ENCODE results near the gene MTMR11. TPM values are rescaled to one million over a fixed set of nuclear protein-coding genes. Genes with fewer than 3 reads are reported as not detected.

Gene MTMR11
- total and polyA plus RNA-seq, 2 of the 8 experiments (the other 6 are each of a cell fraction or from before 2014, with no cell fraction given): 3.7 to 4.8 TPM

- Histone ChIP-seq H2BK12ac (ENCODE audit: low read depth, low read length) (no peak overlapping the region), H3K4ac (replicated peaks; ENCODE audit: insufficient read length, low read depth, low read length) (no peak overlapping the region), H3K36me3 (ENCODE audit: control insufficient read depth in 2 of 4, insufficient read depth in 4 of 4, low read length in 3 of 4) (peaks cover 7 to 40% (median 28%) of the 10 kb centered on the region in 4 experiments), H3K79me1 (ENCODE audit: low read depth, low read length) (no peaks in the 10 kb centered on the region), H3K14ac (ENCODE audit: insufficient read length) (no peak overlapping the region), H3K4me2 (ENCODE audit: insufficient read depth in 1 of 2, low read depth in 2 of 2, low read length in 2 of 2) (no peak overlapping the region), H3K79me2 (ENCODE audit: control insufficient read depth in 1 of 2, insufficient read depth in 2 of 2, low read length in 2 of 2) (no peaks in the 10 kb centered on the region), H2AFZ (ENCODE audit: low read length) (no peak overlapping the region), H2BK15ac (ENCODE audit: low read length) (no peak overlapping the region), H4K20me1 (replicated peaks in 1 of 2; ENCODE audit: control insufficient read depth in 1 of 2, insufficient read depth in 2 of 2, low read length in 2 of 2) (no peaks in the 10 kb centered on the region), H3K27ac (ENCODE audit: low read depth, low read length) (no peak overlapping the region), H3K23me2 (ENCODE audit: low read depth, low read length) (no peaks in the 10 kb centered on the region), H4K8ac (ENCODE audit: extremely low read depth, insufficient read depth, low read length) (no peak overlapping the region), H3K4me1 (replicated peaks in 1 of 4; ENCODE audit: control insufficient read depth in 3 of 4, insufficient read depth in 4 of 4, low read length in 3 of 4) (no peaks in the 10 kb centered on the region), H2BK120ac (replicated peaks; ENCODE audit: low read depth, low read length) (no peak overlapping the region), H3K18ac (ENCODE audit: extremely low read depth, low read length) (no peak overlapping the region), H3K9ac (replicated peaks in 1 of 4; ENCODE audit: extremely low read depth in 1 of 4, low read depth in 3 of 4, low read length in 3 of 4) (no peak overlapping the region), H3K27me3 (replicated peaks in 1 of 4; ENCODE audit: control insufficient read depth in 3 of 4, extremely low read depth in 1 of 4, insufficient read depth in 3 of 4, low read length in 3 of 4) (no peaks in the 10 kb centered on the region), H3K4me3 (ENCODE audit: extremely low read depth in 1 of 4, insufficient read depth in 2 of 4, low read depth in 3 of 4, low read length in 4 of 4) (no peak overlapping the region), H2BK20ac (ENCODE audit: low read length) (no peak overlapping the region), H3K56ac (replicated peaks; ENCODE audit: insufficient read length, low read depth, low read length) (no peak overlapping the region), H3K9me3 (ENCODE audit: insufficient read depth in 2 of 2, low read depth in 1 of 2, low read length in 1 of 2) (no peaks in the 10 kb centered on the region), H4K5ac (ENCODE audit: insufficient read length, low read depth, low read length) (no peak overlapping the region), H2BK5ac (ENCODE audit: low read depth, low read length) (no peak overlapping the region), H3K23ac (ENCODE audit: insufficient read length) (no peak overlapping the region), H2AK5ac (ENCODE audit: low read depth, low read length) (no peak overlapping the region), H4K91ac (replicated peaks; ENCODE audit: insufficient read length, low read length) (no peak overlapping the region)
- ChIA-PET CTCF (ENCODE audit: partially characterized antibody) (interaction anchor here (1.2 kb wide), 2 partner anchors 21 to 221 kb away, joined by 3 to 5 read pairs; no protein-coding TSS in a partner anchor), POLR2A (ENCODE audit: partially characterized antibody) (no interaction called here)
- 89% methylated on average over 1 of the region's 1 CpG; no CpG with 5 or more reads in 1 of the 2 experiments for WGBS, 2 experiments (ENCODE audit: extremely low coverage in 1 of 2, insufficient coverage in 1 of 2, insufficient read length in 1 of 2, insufficient replicate concordance in 2 of 2, low coverage in 1 of 2, low lambda C conversion rate in 2 of 2, missing lambda C conversion rate in 1 of 2)
- DNase-seq (ENCODE audit: low read depth in 1 of 2, low spot score in 2 of 2) (no peak), FAIRE-seq (no peak)
- no peak for TF ChIP-seq TBP (IDR thresholded peaks at IDR 0.05; ENCODE audit: low read depth, low read length)
- no peak for TF ChIP-seq BACH1 (IDR thresholded peaks at IDR 0.05; ENCODE audit: low read length)
- TF ChIP-seq ASH2L (IDR thresholded peaks at IDR 0.05; ENCODE audit: low read length): no peak
- TF ChIP-seq, protein P1, sequence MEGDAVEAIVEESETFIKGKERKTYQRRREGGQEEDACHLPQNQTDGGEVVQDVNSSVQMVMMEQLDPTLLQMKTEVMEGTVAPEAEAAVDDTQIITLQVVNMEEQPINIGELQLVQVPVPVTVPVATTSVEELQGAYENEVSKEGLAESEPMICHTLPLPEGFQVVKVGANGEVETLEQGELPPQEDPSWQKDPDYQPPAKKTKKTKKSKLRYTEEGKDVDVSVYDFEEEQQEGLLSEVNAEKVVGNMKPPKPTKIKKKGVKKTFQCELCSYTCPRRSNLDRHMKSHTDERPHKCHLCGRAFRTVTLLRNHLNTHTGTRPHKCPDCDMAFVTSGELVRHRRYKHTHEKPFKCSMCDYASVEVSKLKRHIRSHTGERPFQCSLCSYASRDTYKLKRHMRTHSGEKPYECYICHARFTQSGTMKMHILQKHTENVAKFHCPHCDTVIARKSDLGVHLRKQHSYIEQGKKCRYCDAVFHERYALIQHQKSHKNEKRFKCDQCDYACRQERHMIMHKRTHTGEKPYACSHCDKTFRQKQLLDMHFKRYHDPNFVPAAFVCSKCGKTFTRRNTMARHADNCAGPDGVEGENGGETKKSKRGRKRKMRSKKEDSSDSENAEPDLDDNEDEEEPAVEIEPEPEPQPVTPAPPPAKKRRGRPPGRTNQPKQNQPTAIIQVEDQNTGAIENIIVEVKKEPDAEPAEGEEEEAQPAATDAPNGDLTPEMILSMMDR (IDR thresholded peaks at IDR 0.05; ENCODE audit: control extremely low read depth in 1 of 3, insufficient read depth in 1 of 3, low read depth in 1 of 3, low read length in 3 of 3): no peak
- no peak for TF ChIP-seq GABPA (IDR thresholded peaks at IDR 0.05; ENCODE audit: borderline replicate concordance, insufficient read depth, low read length)
- TF ChIP-seq BRCA1 (IDR thresholded peaks at IDR 0.05; ENCODE audit: low read depth, low read length): no peak
- TF ChIP-seq SP2 (IDR thresholded peaks at IDR 0.05; ENCODE audit: low read length): no peak
- TF ChIP-seq SIN3A (conservative IDR thresholded peaks at IDR 0.05 in 1 of 2, IDR thresholded peaks at IDR 0.05 in 1 of 2; ENCODE audit: low read depth in 1 of 2, low read length in 2 of 2): no peak
- TF ChIP-seq KDM5A (IDR thresholded peaks at IDR 0.05; ENCODE audit: low read length): no peak
- no peak for TF ChIP-seq TAF1 (IDR thresholded peaks at IDR 0.05; ENCODE audit: low read depth, low read length)
- TF ChIP-seq TEAD4 (IDR thresholded peaks at IDR 0.05; ENCODE audit: low read depth, low read length): no peak
- TF ChIP-seq RBBP5 (IDR thresholded peaks at IDR 0.05; ENCODE audit: borderline replicate concordance, low read depth, low read length): no peak
- TF ChIP-seq KDM4A (IDR thresholded peaks at IDR 0.05; ENCODE audit: low read depth, low read length, severe bottlenecking): no peak
Measured at GRCh38 chr1:149966405-149966804, 29.7 kb upstream of the MTMR11 start.

Measured in H1 (cell line).